Endothelial cell of umbilical vein (primary cell): ENCODE results near the gene IPPK.

Experiments used
- CTCF ChIP-seq, 2 donors: IDR thresholded peaks; 1 replicate in 1 of 2; 2 replicates in 1 of 2; pipeline ENCODE4 v1.5.1; 2011; ENCODE audit warnings: low read length in 2 of 2, mild to moderate bottlenecking in 2 of 2, moderate library complexity in 2 of 2, control low read depth in 1 of 2, inconsistent platforms in 1 of 2, low read depth in 1 of 2; ENCODE audit not compliant: insufficient read depth in 1 of 2; ENCODE audit errors: extremely low read depth in 1 of 2
- EZH2 ChIP-seq: IDR thresholded peaks from 2 replicates; pipeline ENCODE4 v1.6.1; 2012; ENCODE audit warnings: borderline replicate concordance, low read depth, mild to moderate bottlenecking, moderate library complexity, low read length, inconsistent platforms; ENCODE audit not compliant: severe bottlenecking
- FOS ChIP-seq: IDR thresholded peaks from 2 replicates; pipeline ENCODE4 v1.6.1; 2011; ENCODE audit warnings: mild to moderate bottlenecking, low read length, moderate library complexity, borderline replicate concordance; ENCODE audit not compliant: insufficient read depth
- GATA2 ChIP-seq: IDR thresholded peaks from 2 replicates; pipeline ENCODE4 v1.7.0; 2011; ENCODE audit warnings: low read depth, mild to moderate bottlenecking, moderate library complexity, mixed read lengths, low read length; ENCODE audit not compliant: insufficient read length, insufficient read depth
- JUN ChIP-seq: IDR thresholded peaks from 2 replicates; pipeline ENCODE4 v1.6.1; 2011; ENCODE audit warnings: borderline replicate concordance, low read depth; ENCODE audit not compliant: insufficient read length, insufficient read depth
- MAX ChIP-seq: IDR thresholded peaks from 2 replicates; pipeline ENCODE4 v1.6.1; 2011; ENCODE audit not compliant: insufficient read depth, insufficient read length
- MYC ChIP-seq: IDR thresholded peaks from one replicate; pipeline ENCODE4 v1.6.1; 2011; ENCODE audit warnings: mild to moderate bottlenecking, low read depth, low read length
- POLR2A ChIP-seq: IDR thresholded peaks from 2 replicates; pipeline ENCODE4 v1.6.1; 2012; ENCODE audit warnings: low read depth, mild to moderate bottlenecking, control low read depth, low read length
- POLR2AphosphoS5 ChIP-seq: IDR thresholded peaks from 2 replicates; pipeline ENCODE4 v1.6.1; 2012; ENCODE audit warnings: low read depth, mild to moderate bottlenecking, control low read depth, low read length, moderate library complexity; ENCODE audit not compliant: insufficient read depth

- TF ChIP-seq CTCF (IDR thresholded peaks at IDR 0.05; ENCODE audit: extremely low read depth in 1 of 2, insufficient read depth in 1 of 2, low read depth in 1 of 2, low read length in 2 of 2) (no peak), GATA2 (no peak), EZH2 (no peak), POLR2AphosphoS5 (no peak), POLR2A (no peak), JUN (no peak), MAX (no peak), FOS (no peak), MYC (no peak)
These were observed 61.0 kb downstream of the IPPK start for GRCh38 chr9:92608909-92609445.
